Limb (tissue), 2 donors: ENCODE results near the gene CTRB1.
"Not testable (repeated sequence)": the region's sequence is repeated elsewhere in the genome, so short reads cannot be mapped to it uniquely, and the experiment has no call there.

Source experiments
- DNase-seq, 2 donors: peaks; one replicate each; pipeline ENCODE4 v3.0.0-alpha.2; 2016; ENCODE audit errors: extremely low spot score in 2 of 2

CTRB1 gene

GRCh38 chr16:75204410-75204758, 14.4 kb upstream of the CTRB1 start:
- DNase-seq = no peak

GRCh38 chr16:75204905-75205304, 13.9 kb upstream of the CTRB1 start:
- not testable (repeated sequence) for DNase-seq

GRCh38 chr16:75205438-75205837, 13.3 kb upstream of the CTRB1 start:
- DNase-seq = not testable (repeated sequence)

GRCh38 chr16:75205961-75206748, 12.6 kb upstream of the CTRB1 start:
- DNase-seq = not testable (repeated sequence)

- DNase-seq = no peak
These were observed 11.9 kb upstream of the CTRB1 start, which contains the start of gene CTRB2 for GRCh38 chr16:75206749-75207451. Gene CTRB2, minus strand, starts transcription at chr16:75207161. Its CDS starts 20 bp downstream, at chr16:75207141.

- DNase-seq = no peak
These were observed 11.0 kb upstream of the CTRB1 start for GRCh38 chr16:75207831-75208230.

- no peak for DNase-seq
These were observed 10.5 kb upstream of the CTRB1 start for GRCh38 chr16:75208242-75208825.

- DNase-seq = no peak
These were observed 9.8 kb upstream of the CTRB1 start for GRCh38 chr16:75208861-75209505.

- DNase-seq = not testable (repeated sequence)
These were observed 9.3 kb upstream of the CTRB1 start for GRCh38 chr16:75209514-75209913.

- no peak for DNase-seq
These were observed 8.8 kb upstream of the CTRB1 start for GRCh38 chr16:75209944-75210343.

- DNase-seq = not testable (repeated sequence)
These were observed 7.5 kb upstream of the CTRB1 start for GRCh38 chr16:75211286-75211685.

GRCh38 chr16:75216127-75216526, 2.7 kb upstream of the CTRB1 start:
- no peak for DNase-seq

- no peak for DNase-seq
These were observed 2.2 kb upstream of the CTRB1 start for GRCh38 chr16:75216576-75216975.

- DNase-seq = no peak
These were observed 1.4 kb upstream of the CTRB1 start for GRCh38 chr16:75217389-75217851.

- DNase-seq = no peak
These were observed 300 bp downstream of the CTRB1 start for GRCh38 chr16:75219088-75219487.

- no peak for DNase-seq
These were observed 1.1 kb downstream of the CTRB1 start for GRCh38 chr16:75219838-75220237.

GRCh38 chr16:75222271-75222783, 3.5 kb downstream of the CTRB1 start:
- DNase-seq = no peak

GRCh38 chr16:75223129-75223528, 4.3 kb downstream of the CTRB1 start:
- not testable (repeated sequence) for DNase-seq

GRCh38 chr16:75224306-75225082, 5.7 kb downstream of the CTRB1 start:
- no peak for DNase-seq

- no peak for DNase-seq
These were observed 6.3 kb downstream of the CTRB1 start for GRCh38 chr16:75225092-75225491.
